DND-41 (cell line): ENCODE data around the gene STOX1.
A peak's percentile ranks its signal among the peaks of the same experiment; 100 is the strongest.

ENCODE experiments used
- ATAC-seq: fragments of 200-7000 bp; cut with Tn5 transposase; 3 replicates; pipeline ENCODE4 v1.9.1; 2021; ENCODE audit warnings: low read depth; ENCODE audit not compliant: insufficient read depth
- DNase-seq: peaks from one replicate; pipeline ENCODE4 v3.0.0-alpha.2; 2020
- H2AFZ ChIP-seq: 2 replicates; pipeline ENCODE4 v1.6.0; 2012; ENCODE audit warnings: low read depth, low read length
- H3K27ac ChIP-seq: 2 replicates; pipeline ENCODE4 v1.5.1; 2012; ENCODE audit warnings: low read length, inconsistent platforms
- H3K27me3 ChIP-seq: fragments of 200-600 bp; sonication (generic); 2 replicates; pipeline ENCODE4 v1.6.0; 2012; ENCODE audit warnings: low read length, mild to moderate bottlenecking, inconsistent platforms; ENCODE audit not compliant: insufficient read depth, poor library complexity
- H3K36me3 ChIP-seq: 2 replicates; pipeline ENCODE4 v1.5.1; 2012; ENCODE audit warnings: low read length, inconsistent platforms; ENCODE audit not compliant: insufficient read depth
- H3K4me1 ChIP-seq: 2 replicates; pipeline ENCODE4 v1.5.1; 2012; ENCODE audit warnings: mild to moderate bottlenecking, low read length; ENCODE audit not compliant: insufficient read depth
- H3K4me2 ChIP-seq: 2 replicates; pipeline ENCODE4 v1.6.0; 2012; ENCODE audit warnings: mild to moderate bottlenecking, moderate library complexity, low read length, inconsistent platforms; ENCODE audit not compliant: insufficient read depth
- H3K4me3 ChIP-seq, 2 experiments: fragments of 200-600 bp in 1 of 2; shearing (Covaris generic) in 1 of 2; 2 replicates each; pipeline ENCODE4 v1.5.1; 2012 to 2016; ENCODE audit warnings: inconsistent platforms in 2 of 2, low read length in 2 of 2, mild to moderate bottlenecking in 2 of 2, low read depth in 1 of 2, moderate library complexity in 1 of 2
- H3K79me2 ChIP-seq: 2 replicates; pipeline ENCODE4 v1.6.0; 2012; ENCODE audit warnings: low read length, inconsistent platforms; ENCODE audit not compliant: insufficient read depth
- H3K9ac ChIP-seq: 2 replicates; pipeline ENCODE4 v1.6.0; 2012; ENCODE audit warnings: low read depth, mild to moderate bottlenecking, inconsistent platforms, low read length, moderate library complexity
- H3K9me3 ChIP-seq: 2 replicates; pipeline ENCODE4 v1.5.1; 2012; ENCODE audit warnings: low read length, moderate library complexity, mild to moderate bottlenecking, inconsistent platforms; ENCODE audit not compliant: insufficient read depth, severe bottlenecking
- H4K20me1 ChIP-seq: 2 replicates; pipeline ENCODE4 v1.6.0; 2012; ENCODE audit warnings: low read length; ENCODE audit not compliant: insufficient read depth
- EZH2 ChIP-seq: IDR thresholded peaks from 3 replicates; pipeline ENCODE4 v1.6.1; 2012; ENCODE audit warnings: borderline replicate concordance, low read depth, mild to moderate bottlenecking, moderate library complexity, low read length, inconsistent platforms; ENCODE audit not compliant: severe bottlenecking
- TF ChIP-seq, protein P1 (sequence below): IDR thresholded peaks from 2 replicates; pipeline ENCODE4 v1.5.1; 2012; ENCODE audit warnings: borderline replicate concordance, low read length, moderate library complexity, mild to moderate bottlenecking; ENCODE audit not compliant: poor library complexity, severe bottlenecking; ENCODE audit errors: extremely low read depth

STOX1 gene

GRCh38 chr10:68848806-68849205 lies 21.5 kb downstream of the STOX1 start:
- Histone ChIP-seq H3K79me2 (no peaks in the 10 kb centered on the region), H3K4me3 (no peak overlapping the region), H3K27me3 (no peaks in the 10 kb centered on the region), H3K4me1 (no peaks in the 10 kb centered on the region), H3K27ac (no peak overlapping the region), H2AFZ (no peak overlapping the region), H3K4me2 (no peak overlapping the region), H4K20me1 (no peaks in the 10 kb centered on the region), H3K9ac (no peak overlapping the region), H3K9me3 (no peaks in the 10 kb centered on the region), H3K36me3 (no peaks in the 10 kb centered on the region)
- ATAC-seq, result no peak
- no peak for DNase-seq
- no peak for TF ChIP-seq EZH2
- TF ChIP-seq, protein P1, sequence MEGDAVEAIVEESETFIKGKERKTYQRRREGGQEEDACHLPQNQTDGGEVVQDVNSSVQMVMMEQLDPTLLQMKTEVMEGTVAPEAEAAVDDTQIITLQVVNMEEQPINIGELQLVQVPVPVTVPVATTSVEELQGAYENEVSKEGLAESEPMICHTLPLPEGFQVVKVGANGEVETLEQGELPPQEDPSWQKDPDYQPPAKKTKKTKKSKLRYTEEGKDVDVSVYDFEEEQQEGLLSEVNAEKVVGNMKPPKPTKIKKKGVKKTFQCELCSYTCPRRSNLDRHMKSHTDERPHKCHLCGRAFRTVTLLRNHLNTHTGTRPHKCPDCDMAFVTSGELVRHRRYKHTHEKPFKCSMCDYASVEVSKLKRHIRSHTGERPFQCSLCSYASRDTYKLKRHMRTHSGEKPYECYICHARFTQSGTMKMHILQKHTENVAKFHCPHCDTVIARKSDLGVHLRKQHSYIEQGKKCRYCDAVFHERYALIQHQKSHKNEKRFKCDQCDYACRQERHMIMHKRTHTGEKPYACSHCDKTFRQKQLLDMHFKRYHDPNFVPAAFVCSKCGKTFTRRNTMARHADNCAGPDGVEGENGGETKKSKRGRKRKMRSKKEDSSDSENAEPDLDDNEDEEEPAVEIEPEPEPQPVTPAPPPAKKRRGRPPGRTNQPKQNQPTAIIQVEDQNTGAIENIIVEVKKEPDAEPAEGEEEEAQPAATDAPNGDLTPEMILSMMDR, result no peak

GRCh38 chr10:68856352-68856751 lies 29.0 kb downstream of the STOX1 start:
- no peak overlapping the region for H3K9ac ChIP-seq
- H3K36me3 ChIP-seq, result no peaks in the 10 kb centered on the region
- H4K20me1 ChIP-seq, result no peaks in the 10 kb centered on the region
- no peak overlapping the region for H2AFZ ChIP-seq
- H3K4me1 ChIP-seq, result no peaks in the 10 kb centered on the region
- H3K79me2 ChIP-seq, result no peaks in the 10 kb centered on the region
- TF ChIP-seq, protein P1, result no peak
- H3K9me3 ChIP-seq, result peaks cover 12% of the 10 kb centered on the region
- ATAC-seq (0 out of 3 replicates have a peak, but pooled peaks have one; percentile 27), DNase-seq (no peak)
- H3K4me2 ChIP-seq, result no peak overlapping the region
- no peaks in the 10 kb centered on the region for H3K27me3 ChIP-seq
- no peak overlapping the region for H3K4me3 ChIP-seq
- H3K27ac ChIP-seq, result no peak overlapping the region

GRCh38 chr10:68857005-68857404 lies 29.7 kb downstream of the STOX1 start:
- no peak for DNase-seq
- no peaks in the 10 kb centered on the region for H3K79me2 ChIP-seq
- H3K4me2 ChIP-seq, result no peak overlapping the region
- no peak overlapping the region for H3K27ac ChIP-seq
- H3K9ac ChIP-seq, result no peak overlapping the region
- H3K36me3 ChIP-seq, result no peaks in the 10 kb centered on the region
- peaks cover 15% of the 10 kb centered on the region for H3K9me3 ChIP-seq
- H2AFZ ChIP-seq, result no peak overlapping the region
- ATAC-seq, result no peak
- no peaks in the 10 kb centered on the region for H3K4me1 ChIP-seq
- no peak overlapping the region for H3K4me3 ChIP-seq
- TF ChIP-seq, protein P1, result no peak
- TF ChIP-seq EZH2, result no peak
- no peaks in the 10 kb centered on the region for H4K20me1 ChIP-seq
- no peaks in the 10 kb centered on the region for H3K27me3 ChIP-seq

DNA sequence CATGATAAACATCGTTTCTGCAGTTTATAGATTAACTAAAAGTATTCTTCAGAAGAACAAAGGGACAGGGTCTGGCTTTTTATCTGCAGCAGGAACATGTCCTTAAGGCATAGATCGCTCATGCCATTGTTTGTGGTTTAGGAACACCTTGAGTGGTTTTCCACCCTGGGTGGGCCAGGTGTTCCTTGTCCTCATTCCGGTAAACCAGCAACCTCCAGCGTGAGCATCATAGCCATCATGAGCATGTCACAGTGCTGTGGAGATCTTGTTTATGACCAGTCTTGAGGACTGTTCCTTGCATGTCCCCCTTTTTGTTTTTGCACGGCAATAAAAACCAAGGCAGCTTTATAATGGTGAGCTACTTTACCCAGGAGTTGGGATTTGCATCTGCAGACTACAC lies 33.9 kb downstream of the STOX1 start:
- peak; percentile 33 for DNase-seq
- TF ChIP-seq EZH2, result no peak
- TF ChIP-seq, protein P1, result no peak

More for the DNA sequence above, 33.9 kb downstream of the STOX1 start:
- Histone ChIP-seq H3K36me3 (no peaks in the 10 kb centered on the region), H2AFZ (no peak overlapping the region), H3K4me2 (no peak overlapping the region), H3K4me1 (no peaks in the 10 kb centered on the region), H3K79me2 (no peaks in the 10 kb centered on the region), H3K9me3 (peaks cover 18% of the 10 kb centered on the region), H3K9ac (no peak overlapping the region), H4K20me1 (no peaks in the 10 kb centered on the region), H3K4me3 (no peak overlapping the region), H3K27me3 (no peaks in the 10 kb centered on the region), H3K27ac (no peak overlapping the region)
- ATAC-seq, result no peak
